Measurements from ENCODE around the gene DDI2. TPM values are rescaled to one million over a fixed set of nuclear protein-coding genes. Genes with fewer than 3 reads are reported as not detected.

Gene DDI2
- total and polyA plus RNA-seq, 4 donors: 9.5 to 72.5 (median 42.0) TPM

DNA sequence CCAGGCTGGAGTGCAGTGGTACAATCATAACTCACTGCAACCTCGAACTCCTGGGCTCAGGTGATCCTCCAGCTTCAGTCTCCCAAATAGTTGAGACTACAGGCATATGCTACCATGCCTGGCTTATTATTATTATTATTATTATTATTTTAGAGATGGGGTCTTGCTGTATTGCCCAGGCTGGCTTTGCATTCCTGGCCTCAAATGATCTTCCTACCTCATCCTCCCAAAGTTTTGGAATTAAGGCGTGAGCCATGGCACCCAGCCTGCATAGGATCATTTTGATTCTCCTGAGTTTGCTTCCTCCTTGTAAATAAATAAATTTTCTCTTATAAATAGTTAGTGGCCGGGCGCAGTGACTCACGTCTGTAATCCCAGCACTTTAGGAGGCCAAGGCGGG, 6.2 kb downstream of the DDI2 start (continued):
- TF ChIP-seq CTCF (IDR thresholded peaks at IDR 0.05; ENCODE audit: low read depth, low read length, missing input control): no peak
- TF ChIP-seq GABPA (IDR thresholded peaks at IDR 0.05 in 1 of 2, conservative IDR thresholded peaks at IDR 0.05 in 1 of 2): no peak
- no peak for TF ChIP-seq HNF4A (conservative IDR thresholded peaks at IDR 0.05)
- no peak for TF ChIP-seq ATF3 (IDR thresholded peaks at IDR 0.05)
- no peak for TF ChIP-seq FOXA2 (IDR thresholded peaks at IDR 0.05)
- TF ChIP-seq TAF1 (conservative IDR thresholded peaks at IDR 0.05): no peak
- TF ChIP-seq HNF4G (IDR thresholded peaks at IDR 0.05): no peak
- no peak for TF ChIP-seq JUND (IDR thresholded peaks at IDR 0.05)

DNA sequence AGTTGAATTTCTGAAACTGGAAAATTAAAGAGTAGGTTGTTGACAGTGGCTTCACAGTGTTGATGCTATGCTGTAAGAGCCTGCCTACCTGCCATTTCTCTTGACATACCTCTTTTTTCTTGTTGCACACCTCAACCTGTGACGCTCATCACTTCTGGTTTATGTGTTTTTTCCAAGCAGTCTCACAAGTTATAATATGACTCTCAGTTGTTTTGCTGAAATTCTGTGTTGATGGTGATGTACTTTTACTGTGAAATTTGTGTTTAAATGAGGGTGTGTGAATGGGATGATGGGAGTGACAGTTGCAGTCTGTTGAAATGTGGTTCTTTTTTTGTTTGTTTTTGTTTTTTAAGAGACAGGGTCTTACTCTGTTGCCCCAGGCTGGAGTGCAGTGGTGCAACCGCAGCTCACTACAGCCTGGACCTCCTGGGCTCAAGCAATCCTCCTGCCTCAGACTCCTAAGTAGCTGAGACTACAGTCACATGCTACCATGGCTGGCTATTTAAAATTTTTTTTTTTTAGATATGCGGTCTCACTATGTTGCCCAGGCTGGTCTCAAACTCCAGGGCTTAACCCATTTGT, 7.0 kb downstream of the DDI2 start:
- no peak overlapping the region for H3K9ac ChIP-seq (ENCODE audit: low read depth in 1 of 2, low read length in 2 of 2)
- H3K4me3 ChIP-seq (ENCODE audit: low read depth in 1 of 3, low read length in 3 of 3): no peak overlapping the region
- H3K27ac ChIP-seq (ENCODE audit: low read depth in 1 of 2, low read length in 2 of 2): no peak overlapping the region
- 90% methylated on average over 3 of the region's 3 CpGs for WGBS
- peaks cover 5 to 22% (median 9%) of the 10 kb centered on the region in 4 donors for H3K36me3 ChIP-seq (ENCODE audit: control insufficient read depth in 4 of 4, insufficient read depth in 3 of 4, low read depth in 1 of 4, low read length in 3 of 4)
- H3K9me3 ChIP-seq (ENCODE audit: control insufficient read depth in 4 of 4, low read length in 3 of 4): no peaks in the 10 kb centered on the region
- H3K27me3 ChIP-seq (ENCODE audit: control insufficient read depth in 4 of 4, insufficient read depth in 4 of 4, low read length in 3 of 4): no peaks in the 10 kb centered on the region
- TF ChIP-seq NR2F2 (IDR thresholded peaks at IDR 0.05) (no peak), YY1 (IDR thresholded peaks at IDR 0.05) (no peak), FOXA1 (IDR thresholded peaks at IDR 0.05) (no peak), HNF4G (IDR thresholded peaks at IDR 0.05) (no peak), SP1 (IDR thresholded peaks at IDR 0.05) (no peak), ATF3 (IDR thresholded peaks at IDR 0.05) (no peak), EGR1 (IDR thresholded peaks at IDR 0.05; ENCODE audit: low read depth in 2 of 2) (no peak), HNF4A (conservative IDR thresholded peaks at IDR 0.05) (no peak), REST (IDR thresholded peaks at IDR 0.05) (no peak), RAD21 (IDR thresholded peaks at IDR 0.05) (no peak), MAX (IDR thresholded peaks at IDR 0.05) (no peak), TAF1 (conservative IDR thresholded peaks at IDR 0.05) (no peak), FOXA2 (IDR thresholded peaks at IDR 0.05) (no peak)
- H3K4me1 ChIP-seq (ENCODE audit: control insufficient read depth in 4 of 4, insufficient read depth in 4 of 4, low read length in 3 of 4): peaks cover 8 to 71% (median 55%) of the 10 kb centered on the region in 4 donors
- no peak for DNase-seq (ENCODE audit: low spot score)
